T47D (cell line): Measurements from ENCODE around the gene SPINK4.

Source experiments
- DNase-seq, 2 experiments: peaks; one replicate each; pipeline versions ENCODE4 v3.0.0 to v3.0.0-alpha.2; 2011 to 2012; ENCODE audit warnings: low read depth in 1 of 2, low spot score in 1 of 2
- JUND ChIP-seq: IDR thresholded peaks from 2 replicates; pipeline ENCODE4 v1.6.1; 2012; ENCODE audit warnings: low read depth
- in situ Hi-C: cut with HindIII; loops from 2 replicates; pipeline ENCODE4 v1.10.0; 2016; ENCODE audit warnings: low sequenced_read_pairs, low pct_unique_long_range_greater_than_20kb

Gene SPINK4

GRCh38 chr9:33291901-33292300 is 51.9 kb downstream of the SPINK4 start:
- DNase-seq, result no peak
- no peak for TF ChIP-seq JUND
- in situ Hi-C loops, result no loop called here

- no peak for TF ChIP-seq JUND
- in situ Hi-C loops, result no loop called here
- DNase-seq, result no peak
Measured at GRCh38 chr9:33293782-33294181, 53.8 kb downstream of the SPINK4 start.

- in situ Hi-C loops, result no loop called here
- TF ChIP-seq JUND, result no peak
- DNase-seq, result no peak
Measured at GRCh38 chr9:33294670-33295432, 54.9 kb downstream of the SPINK4 start.

- TF ChIP-seq JUND, result no peak
- in situ Hi-C loops, result no loop called here
- no peak for DNase-seq
Measured at GRCh38 chr9:33295571-33295970, 55.6 kb downstream of the SPINK4 start.

GRCh38 chr9:33297432-33297831 is 57.5 kb downstream of the SPINK4 start:
- no peak for TF ChIP-seq JUND
- in situ Hi-C loops, result no loop called here
- DNase-seq, result no peak
